ENCODE results near the gene LHFPL4. TPM values are rescaled to one million over a fixed set of nuclear protein-coding genes. Genes with fewer than 3 reads are reported as not detected.

LHFPL4 gene
- total and polyA plus RNA-seq, 2 of the 8 experiments (the other 6 are each of a cell fraction or from before 2014, with no cell fraction given) = 5.0 to 16.9 TPM

DNA sequence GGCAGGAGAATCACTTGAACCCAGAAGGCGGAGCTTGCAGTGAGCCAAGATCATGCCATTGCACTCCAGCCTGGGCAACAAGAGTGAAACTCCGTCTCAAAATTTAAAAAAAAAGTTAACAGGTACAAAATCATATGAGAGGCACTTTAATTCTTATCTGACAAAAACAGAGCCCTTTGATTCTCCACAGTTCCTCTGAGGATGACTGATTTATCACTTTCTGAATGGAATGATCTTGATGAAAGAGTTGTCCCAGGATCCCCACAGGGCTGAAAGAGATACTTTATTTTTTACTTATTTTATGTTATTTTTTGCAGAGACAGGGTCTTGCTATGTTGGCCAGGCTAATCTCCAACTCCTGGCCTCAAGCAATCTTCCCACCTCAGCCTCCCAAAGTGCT, 4.0 kb downstream of the LHFPL4 start:
- peaks cover 10 to 14% of the 10 kb centered on the region in 2 experiments for H4K20me1 ChIP-seq (replicated peaks in 1 of 2; ENCODE audit: control insufficient read depth in 1 of 2, insufficient read depth in 2 of 2, low read length in 2 of 2)
- no peaks in the 10 kb centered on the region; a peak in 1 of 8 replicates for H3K36me3 ChIP-seq (ENCODE audit: control insufficient read depth in 2 of 4, insufficient read depth in 4 of 4, low read length in 3 of 4)
- H3K4me3 ChIP-seq (ENCODE audit: extremely low read depth in 1 of 4, insufficient read depth in 2 of 4, low read depth in 3 of 4, low read length in 4 of 4) = no peak overlapping the region
- CTCF ChIA-PET (ENCODE audit: partially characterized antibody) = interaction anchor here (1.2 kb wide), 1 partner anchor 42 kb away, joined by 3 read pairs; no protein-coding TSS in a partner anchor
- no peak overlapping the region for H4K8ac ChIP-seq (ENCODE audit: extremely low read depth, insufficient read depth, low read length)
- no peak overlapping the region for H2AFZ ChIP-seq (ENCODE audit: low read length)
- H4K5ac ChIP-seq (ENCODE audit: insufficient read length, low read depth, low read length) = no peak overlapping the region
- no peak overlapping the region for H3K9ac ChIP-seq (replicated peaks in 1 of 4; ENCODE audit: extremely low read depth in 1 of 4, low read depth in 3 of 4, low read length in 3 of 4)
- H2BK5ac ChIP-seq (ENCODE audit: low read depth, low read length) = no peak overlapping the region
- H3K14ac ChIP-seq (ENCODE audit: insufficient read length) = no peak overlapping the region
- H2BK15ac ChIP-seq (ENCODE audit: low read length) = no peak overlapping the region
- H3K4me1 ChIP-seq (replicated peaks in 1 of 4; ENCODE audit: control insufficient read depth in 3 of 4, insufficient read depth in 4 of 4, low read length in 3 of 4) = peaks cover 3 to 11% (median 6%) of the 10 kb centered on the region in 4 experiments
- H3K79me2 ChIP-seq (ENCODE audit: control insufficient read depth in 1 of 2, insufficient read depth in 2 of 2, low read length in 2 of 2) = peaks cover 0 to 5% of the 10 kb centered on the region in 2 experiments; a peak in 1 of 4 replicates
- no peak overlapping the region for H3K4ac ChIP-seq (replicated peaks; ENCODE audit: insufficient read length, low read depth, low read length)
- no peak overlapping the region for H4K91ac ChIP-seq (replicated peaks; ENCODE audit: insufficient read length, low read length)
- H3K27ac ChIP-seq (ENCODE audit: low read depth, low read length) = no peak overlapping the region
- H3K56ac ChIP-seq (replicated peaks; ENCODE audit: insufficient read length, low read depth, low read length) = no peak overlapping the region
- WGBS, 2 experiments (ENCODE audit: extremely low coverage in 1 of 2, insufficient coverage in 1 of 2, insufficient read length in 1 of 2, insufficient replicate concordance in 2 of 2, low coverage in 1 of 2, low lambda C conversion rate in 2 of 2, missing lambda C conversion rate in 1 of 2) = 91% methylated on average over 2 of the region's 2 CpGs; no CpG with 5 or more reads in 1 of the 2 experiments
- POLR2A ChIA-PET (ENCODE audit: partially characterized antibody) = no interaction called here
- no peak for FAIRE-seq
- peaks cover 13% of the 10 kb centered on the region; the same call in 1 of the 2 replicates for H3K23me2 ChIP-seq (ENCODE audit: low read depth, low read length)
- H3K79me1 ChIP-seq (ENCODE audit: low read depth, low read length) = peaks cover 2% of the 10 kb centered on the region; the same call in 1 of the 2 replicates
- H3K18ac ChIP-seq (ENCODE audit: extremely low read depth, low read length) = no peak overlapping the region
- H2BK12ac ChIP-seq (ENCODE audit: low read depth, low read length) = no peak overlapping the region
- no peak overlapping the region for H3K23ac ChIP-seq (ENCODE audit: insufficient read length)
- H3K4me2 ChIP-seq (ENCODE audit: insufficient read depth in 1 of 2, low read depth in 2 of 2, low read length in 2 of 2) = no peak overlapping the region
- no peak for DNase-seq (ENCODE audit: low read depth in 1 of 2, low spot score in 2 of 2)
- no peaks in the 10 kb centered on the region for H3K9me3 ChIP-seq (ENCODE audit: insufficient read depth in 2 of 2, low read depth in 1 of 2, low read length in 1 of 2)
- H2BK20ac ChIP-seq (ENCODE audit: low read length) = no peak overlapping the region
- H2BK120ac ChIP-seq (replicated peaks; ENCODE audit: low read depth, low read length) = no peak overlapping the region
- peaks cover 0 to 2% (median 0%) of the 10 kb centered on the region in 4 experiments; a peak in 1 of 7 replicates for H3K27me3 ChIP-seq (replicated peaks in 1 of 4; ENCODE audit: control insufficient read depth in 3 of 4, extremely low read depth in 1 of 4, insufficient read depth in 3 of 4, low read length in 3 of 4)
- H2AK5ac ChIP-seq (ENCODE audit: low read depth, low read length) = no peak overlapping the region

Data from H1 (cell line).